ENCODE data around the gene PRMT1. TPM values are rescaled to one million over a fixed set of nuclear protein-coding genes. Genes with fewer than 3 reads are reported as not detected.
A peak's percentile ranks its signal among the peaks of the same experiment; 100 is the strongest.

PRMT1 gene
- total RNA-seq, 1 experiment from 2014 or later, result 527 TPM

GRCh38 chr19:49653466-49653806 is 23.6 kb upstream of the PRMT1 start:
- CTCF ChIA-PET, result interaction anchor here (0.6 kb wide), 1 partner anchor 327 kb away, joined by 3 read pairs; no protein-coding TSS in a partner anchor
- POLR2A ChIA-PET, result no interaction called here
- TF ChIP-seq ZNF532 (CRISPR knock-in tag; IDR thresholded peaks at IDR 0.05; ENCODE audit: borderline replicate concordance) (no peak), ZNF263 (CRISPR knock-in tag; IDR thresholded peaks at IDR 0.05; ENCODE audit: low read depth) (0 out of 2 replicates have a peak, but pooled peaks have one; percentile 28)
- Mint-ChIP-seq H3K4me3 (no peak overlapping the region), H3K4me1 (peaks cover 10% of the 10 kb centered on the region), H3K9me3 (no peaks in the 10 kb centered on the region), H3K27ac (no peak overlapping the region), H3K27me3 (ENCODE audit: low read depth) (no peaks in the 10 kb centered on the region), H3K36me3 (peaks cover 48% of the 10 kb centered on the region)
- no peak for ATAC-seq
- DNase-seq (ENCODE audit: low spot score), result no peak

DNA sequence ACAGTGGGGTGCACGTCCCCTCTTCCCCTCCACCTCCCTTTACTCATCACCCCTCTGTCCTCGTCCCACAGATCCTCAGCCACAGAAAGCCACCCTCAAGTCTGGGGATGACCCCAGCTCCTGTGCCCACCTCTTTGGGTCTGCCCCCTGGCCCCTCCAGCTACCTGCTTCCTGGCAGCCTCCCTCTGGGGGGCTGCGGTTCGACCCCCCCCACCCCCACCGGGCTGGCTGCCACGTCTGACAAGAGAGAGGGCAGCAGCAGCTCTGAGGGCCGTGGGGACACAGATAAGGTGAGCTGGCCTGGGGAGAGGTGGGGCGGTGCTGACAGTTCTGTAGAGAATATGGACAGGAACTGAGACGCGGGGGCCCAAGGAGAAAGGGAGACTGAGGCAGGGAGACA is 22.5 kb upstream of the PRMT1 start:
- DNase-seq (ENCODE audit: low spot score) (no peak), ATAC-seq (no peak)
- Mint-ChIP-seq H3K27me3 (ENCODE audit: low read depth) (no peaks in the 10 kb centered on the region), H3K9me3 (no peaks in the 10 kb centered on the region), H3K4me3 (no peak overlapping the region), H3K27ac (no peak overlapping the region), H3K36me3 (peaks cover 51% of the 10 kb centered on the region), H3K4me1 (peaks cover 10% of the 10 kb centered on the region)
- POLR2A ChIA-PET, result no interaction called here
- CTCF ChIA-PET, result interaction anchor here (1.2 to 1.9 kb wide), 3 partner anchors 15 to 35 kb away, joined by 3 to 5 read pairs (median 4); partner anchors contain the start of gene RRAS
- TF ChIP-seq ZNF138 (CRISPR knock-in tag; conservative IDR thresholded peaks at IDR 0.05) (no peak), TP53 (CRISPR knock-in tag; IDR thresholded peaks at IDR 0.05) (no peak), ZNF532 (CRISPR knock-in tag; IDR thresholded peaks at IDR 0.05; ENCODE audit: borderline replicate concordance) (no peak), JAZF1 (CRISPR knock-in tag; IDR thresholded peaks at IDR 0.05) (no peak), NFE2L1 (CRISPR knock-in tag; IDR thresholded peaks at IDR 0.05) (no peak), E2F5 (CRISPR knock-in tag; IDR thresholded peaks at IDR 0.05) (no peak), NR1H2 (CRISPR knock-in tag; IDR thresholded peaks at IDR 0.05) (no peak), ZBTB21 (CRISPR knock-in tag; IDR thresholded peaks at IDR 0.05; ENCODE audit: borderline replicate concordance) (no peak), ZNF317 (CRISPR knock-in tag; IDR thresholded peaks at IDR 0.05; ENCODE audit: borderline replicate concordance, low read depth) (no peak), CBFB (CRISPR knock-in tag; IDR thresholded peaks at IDR 0.05; ENCODE audit: low read depth) (no peak), ZNF671 (CRISPR knock-in tag; IDR thresholded peaks at IDR 0.05) (no peak), CREM (CRISPR knock-in tag; IDR thresholded peaks at IDR 0.05) (no peak), PRRX2 (CRISPR knock-in tag; IDR thresholded peaks at IDR 0.05) (no peak), SOX15 (CRISPR knock-in tag; IDR thresholded peaks at IDR 0.05) (no peak), NFYB (CRISPR knock-in tag; conservative IDR thresholded peaks at IDR 0.05; ENCODE audit: low read depth) (no peak), ATF2 (CRISPR knock-in tag; IDR thresholded peaks at IDR 0.05; ENCODE audit: borderline replicate concordance, low read depth) (no peak)
- TF ChIP-seq, protein P1, sequence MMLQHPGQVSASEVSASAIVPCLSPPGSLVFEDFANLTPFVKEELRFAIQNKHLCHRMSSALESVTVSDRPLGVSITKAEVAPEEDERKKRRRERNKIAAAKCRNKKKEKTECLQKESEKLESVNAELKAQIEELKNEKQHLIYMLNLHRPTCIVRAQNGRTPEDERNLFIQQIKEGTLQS (CRISPR knock-in tag; conservative IDR thresholded peaks at IDR 0.05), result no peak
- TF ChIP-seq, protein P2, sequence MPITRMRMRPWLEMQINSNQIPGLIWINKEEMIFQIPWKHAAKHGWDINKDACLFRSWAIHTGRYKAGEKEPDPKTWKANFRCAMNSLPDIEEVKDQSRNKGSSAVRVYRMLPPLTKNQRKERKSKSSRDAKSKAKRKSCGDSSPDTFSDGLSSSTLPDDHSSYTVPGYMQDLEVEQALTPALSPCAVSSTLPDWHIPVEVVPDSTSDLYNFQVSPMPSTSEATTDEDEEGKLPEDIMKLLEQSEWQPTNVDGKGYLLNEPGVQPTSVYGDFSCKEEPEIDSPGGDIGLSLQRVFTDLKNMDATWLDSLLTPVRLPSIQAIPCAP (CRISPR knock-in tag; IDR thresholded peaks at IDR 0.05), result no peak

Measured in WTC11 (cell line).